Measurements from ENCODE around the gene RALB.
"Not testable (repeated sequence)": the region's sequence is repeated elsewhere in the genome, so short reads cannot be mapped to it uniquely, and the experiment has no call there.

Gene RALB

GRCh38 chr2:120291401-120292311 lies 39.0 kb downstream of the RALB start:
- no peak overlapping the region for H3K4me3 ChIP-seq (ENCODE audit: low read depth, low read length)

- no peak overlapping the region for H3K4me3 ChIP-seq (ENCODE audit: low read depth, low read length)
These were observed 40.7 kb downstream of the RALB start for GRCh38 chr2:120293096-120294007.

GRCh38 chr2:120294008-120294340 lies 41.3 kb downstream of the RALB start:
- H3K4me3 ChIP-seq (ENCODE audit: low read depth, low read length) = no peak overlapping the region

- no peak overlapping the region for H3K4me3 ChIP-seq (ENCODE audit: low read depth, low read length)
These were observed 45.7 kb downstream of the RALB start for GRCh38 chr2:120298173-120298835.

GRCh38 chr2:120299004-120299403 lies 46.4 kb downstream of the RALB start:
- H3K4me3 ChIP-seq (ENCODE audit: low read depth, low read length) = no peak overlapping the region

GRCh38 chr2:120299561-120299960 lies 46.9 kb downstream of the RALB start:
- no peak overlapping the region for H3K4me3 ChIP-seq (ENCODE audit: low read depth, low read length)

GRCh38 chr2:120300385-120300784 lies 47.7 kb downstream of the RALB start:
- no peak overlapping the region for H3K4me3 ChIP-seq (ENCODE audit: low read depth, low read length)

GRCh38 chr2:120301284-120301683 lies 48.6 kb downstream of the RALB start:
- no peak overlapping the region for H3K4me3 ChIP-seq (ENCODE audit: low read depth, low read length)

- no peak overlapping the region for H3K4me3 ChIP-seq (ENCODE audit: low read depth, low read length)
These were observed 49.6 kb downstream of the RALB start for GRCh38 chr2:120302301-120302700.

- no peak overlapping the region for H3K4me3 ChIP-seq (ENCODE audit: low read depth, low read length)
These were observed 50.5 kb downstream of the RALB start for GRCh38 chr2:120303177-120303576.

GRCh38 chr2:120305296-120305695 lies 52.6 kb downstream of the RALB start:
- H3K4me3 ChIP-seq (ENCODE audit: low read depth, low read length) = no peak overlapping the region

GRCh38 chr2:120305937-120306490 lies 53.4 kb downstream of the RALB start:
- H3K4me3 ChIP-seq (ENCODE audit: low read depth, low read length) = no peak overlapping the region

GRCh38 chr2:120307482-120307881 lies 54.8 kb downstream of the RALB start:
- H3K4me3 ChIP-seq (ENCODE audit: low read depth, low read length) = no peak overlapping the region

- no peak overlapping the region for H3K4me3 ChIP-seq (ENCODE audit: low read depth, low read length)
These were observed 55.6 kb downstream of the RALB start for GRCh38 chr2:120308038-120308910.

- H3K4me3 ChIP-seq (ENCODE audit: low read depth, low read length) = no peak overlapping the region
These were observed 57.5 kb downstream of the RALB start for GRCh38 chr2:120310136-120310535.

- not testable (repeated sequence) for H3K4me3 ChIP-seq (ENCODE audit: low read depth, low read length)
These were observed 58.2 kb downstream of the RALB start for GRCh38 chr2:120310841-120311240.

GRCh38 chr2:120312076-120312475 lies 59.4 kb downstream of the RALB start:
- no peak overlapping the region for H3K4me3 ChIP-seq (ENCODE audit: low read depth, low read length)

GRCh38 chr2:120312860-120313694 lies 60.4 kb downstream of the RALB start:
- H3K4me3 ChIP-seq (ENCODE audit: low read depth, low read length) = no peak overlapping the region

Data from iPS-11a (cell line).